OCI-LY7 (cell line): ENCODE results near the gene DLGAP1.

Source experiments
- CTCF ChIP-seq: fragments of 200-600 bp; sonication (generic); conservative IDR thresholded peaks from 2 replicates; pipeline ENCODE4 v1.5.1; 2014; ENCODE audit warnings: mild to moderate bottlenecking, antibody characterized with exemption, low read length, moderate library complexity, mixed read lengths
- EZH2phosphoT487 ChIP-seq: fragments of 200-600 bp; sonication (generic); IDR thresholded peaks from 2 replicates; pipeline ENCODE4 v1.6.1; 2018; ENCODE audit warnings: low read depth, borderline replicate concordance, mild to moderate bottlenecking, mixed run types, antibody characterized with exemption, low read length, moderate library complexity, mixed read lengths

DNA sequence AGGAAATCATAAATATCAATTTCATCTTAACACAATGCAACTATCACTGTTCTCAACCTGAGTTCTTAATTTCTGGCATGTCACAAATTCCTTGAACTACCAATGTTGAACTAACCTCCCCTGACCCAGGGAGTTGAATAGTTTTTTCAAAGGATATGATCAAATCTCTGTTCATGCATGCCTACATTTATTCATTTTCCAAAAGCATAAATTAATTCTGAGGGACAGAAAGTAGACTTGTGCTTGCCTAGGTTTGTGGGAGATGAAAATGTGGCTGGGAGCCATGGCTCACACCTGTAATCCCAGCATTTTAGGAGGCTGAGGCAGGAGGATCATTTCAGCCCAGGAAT is 829.4 kb downstream of the DLGAP1 start:
- TF ChIP-seq CTCF (no peak), EZH2phosphoT487 (no peak)
